Activated CD4-positive, alpha-beta T cell treated with anti-CD3 and anti-CD28 coated beads, Interleukin-2, amount 50 U/mL, for 24 hours (primary cell): ENCODE results near the gene MRPL51.

Experiments
- DNase-seq, 2 donors: peaks; one replicate each; pipeline ENCODE4 v3.0.0-alpha.2; 2020; ENCODE audit warnings: low read depth in 1 of 2, low spot score in 1 of 2

Gene MRPL51

DNA sequence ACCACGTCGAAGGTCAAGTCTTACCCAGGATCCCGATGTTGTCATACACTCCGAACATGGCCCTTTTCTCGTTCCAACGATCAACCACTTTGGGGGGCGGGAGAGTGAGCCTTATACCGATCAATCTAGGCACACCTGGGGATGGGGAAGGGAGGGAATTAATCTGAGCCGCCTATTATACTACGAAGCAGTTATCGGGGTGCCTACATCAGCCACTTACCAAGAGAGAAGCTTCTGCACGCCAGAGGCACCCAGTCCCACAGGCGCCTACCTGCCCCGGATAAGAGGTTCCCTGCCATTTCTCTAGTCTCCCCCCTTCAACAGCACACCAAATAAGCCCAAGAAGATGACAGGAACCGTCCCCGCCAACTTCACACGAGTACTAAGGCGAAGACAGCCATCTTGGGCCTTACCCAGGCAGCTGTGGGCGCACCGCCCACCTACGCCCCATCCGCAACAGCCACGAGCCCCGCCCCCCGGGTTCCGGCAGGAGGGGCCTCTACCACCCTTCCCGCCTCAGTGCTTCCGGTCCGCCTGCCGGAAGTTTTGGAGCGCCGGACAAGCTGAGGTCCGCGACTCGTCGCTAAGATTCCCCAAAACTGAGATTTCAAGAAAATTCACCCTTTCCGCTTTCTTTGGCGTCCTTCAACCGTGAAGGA, at the start of gene MRPL51:
Gene MRPL51 (minus strand): TSS at position 425 of the 659 bp plus-strand sequence. CDS start 126 bp downstream, at position 299.
- DNase-seq: peak; percentile 95

- no peak for DNase-seq
Measured at GRCh38 chr12:6542209-6543009, 49.3 kb upstream of the MRPL51 start.

DNA sequence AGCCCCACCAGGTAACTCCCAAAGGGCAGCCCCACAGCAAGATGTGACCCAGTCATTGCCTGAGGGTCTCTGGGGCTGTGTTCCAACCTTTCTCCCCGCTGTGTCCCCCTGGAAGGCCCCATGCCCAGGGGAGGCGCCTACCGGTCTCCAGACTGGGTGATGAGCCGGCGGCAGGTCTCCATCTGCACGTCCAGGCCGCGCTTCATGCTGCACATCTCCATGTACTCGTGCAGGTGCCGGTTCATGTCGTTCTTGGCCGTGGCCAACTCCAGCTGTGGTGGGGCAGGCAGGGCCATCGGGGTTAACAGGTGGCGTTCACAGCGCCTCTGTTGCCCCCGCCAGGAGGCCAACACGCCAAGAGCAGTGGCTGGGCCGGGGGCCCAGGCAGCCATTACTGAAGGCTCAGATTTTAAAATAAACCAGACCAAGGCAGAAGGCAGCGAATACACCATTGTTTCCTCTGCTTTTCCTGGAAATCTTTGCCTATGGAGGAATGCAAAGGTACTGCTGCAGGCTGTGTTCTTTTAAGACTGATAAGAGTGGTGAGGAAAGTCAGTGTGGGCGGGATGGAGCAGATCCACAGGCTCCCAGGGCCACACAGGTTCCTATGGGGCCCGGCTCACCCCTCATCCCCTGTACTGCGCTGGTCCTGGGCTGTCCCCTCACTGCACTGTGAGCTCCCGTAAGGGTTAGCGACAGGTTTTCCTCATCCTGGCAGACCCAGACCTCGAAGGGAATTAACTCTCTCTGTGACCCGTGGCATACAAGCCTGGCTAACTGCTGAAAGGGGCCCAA, 48.5 kb upstream of the MRPL51 start:
- DNase-seq: no peak

GRCh38 chr12:6540181-6540877, 47.3 kb upstream of the MRPL51 start:
- DNase-seq: peak in 1 of 2 donors; percentile 48

DNA sequence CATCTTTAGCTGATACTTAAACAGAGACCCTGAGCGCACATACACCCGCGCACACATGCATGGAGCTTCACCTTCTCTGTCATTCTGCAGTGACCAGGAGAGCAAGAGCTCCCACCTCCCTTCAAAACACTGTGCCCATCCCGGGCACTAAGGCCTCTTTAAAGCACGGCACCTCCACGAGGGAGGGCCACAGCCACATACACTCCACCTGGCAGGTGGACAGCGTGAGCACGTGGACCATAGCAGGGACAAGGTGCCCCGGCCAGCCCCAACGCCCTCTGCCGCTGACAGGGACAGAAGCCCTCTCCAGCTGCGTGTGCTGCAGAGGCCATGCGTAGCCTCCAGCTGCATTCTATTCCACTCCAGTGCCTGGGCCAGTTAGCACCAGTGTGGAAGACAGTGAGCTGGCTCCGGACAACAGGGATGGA, 46.7 kb upstream of the MRPL51 start:
- no peak for DNase-seq

- DNase-seq: no peak
Measured at GRCh38 chr12:6539314-6539682, 46.2 kb upstream of the MRPL51 start.

DNA sequence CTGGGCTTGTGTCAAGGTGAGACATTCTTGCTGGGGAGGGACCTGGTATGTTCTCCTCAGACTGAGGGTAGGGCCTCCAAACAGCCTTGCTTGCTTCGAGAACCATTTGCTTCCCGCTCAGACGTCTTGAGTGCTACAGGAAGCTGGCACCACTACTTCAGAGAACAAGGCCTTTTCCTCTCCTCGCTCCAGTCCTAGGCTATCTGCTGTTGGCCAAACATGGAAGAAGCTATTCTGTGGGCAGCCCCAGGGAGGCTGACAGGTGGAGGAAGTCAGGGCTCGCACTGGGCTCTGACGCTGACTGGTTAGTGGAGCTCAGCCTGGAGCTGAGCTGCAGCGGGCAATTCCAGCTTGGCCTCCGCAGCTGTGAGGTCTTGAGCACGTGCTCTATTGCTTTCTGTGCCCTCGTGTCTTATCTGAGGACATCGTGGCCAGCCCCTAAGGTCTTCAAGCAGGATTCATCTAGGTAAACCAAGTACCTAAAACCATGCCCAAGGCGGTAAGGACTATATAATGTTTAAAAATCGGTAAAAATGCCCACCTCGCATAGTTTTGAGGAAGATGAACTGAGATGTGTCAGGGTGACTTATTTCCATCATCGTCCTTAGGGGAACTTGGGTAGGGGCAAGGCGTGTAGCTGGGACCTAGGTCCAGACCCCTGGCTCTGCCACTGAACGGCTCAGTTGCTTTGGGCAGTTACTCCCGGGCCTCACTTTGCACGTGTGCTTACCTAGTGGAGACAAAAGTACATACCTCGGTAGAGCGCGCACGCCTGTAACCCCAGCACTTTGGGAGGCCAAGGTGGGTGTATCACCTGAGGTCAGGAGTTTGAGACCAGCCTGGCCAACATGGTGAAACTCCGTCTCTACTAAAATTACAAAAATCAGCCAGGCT, 45.6 kb upstream of the MRPL51 start:
- DNase-seq: peak in 1 of 2 donors; percentile 32

GRCh38 chr12:6537580-6538419, 44.7 kb upstream of the MRPL51 start:
- DNase-seq: peak; percentile 69 to 70

DNA sequence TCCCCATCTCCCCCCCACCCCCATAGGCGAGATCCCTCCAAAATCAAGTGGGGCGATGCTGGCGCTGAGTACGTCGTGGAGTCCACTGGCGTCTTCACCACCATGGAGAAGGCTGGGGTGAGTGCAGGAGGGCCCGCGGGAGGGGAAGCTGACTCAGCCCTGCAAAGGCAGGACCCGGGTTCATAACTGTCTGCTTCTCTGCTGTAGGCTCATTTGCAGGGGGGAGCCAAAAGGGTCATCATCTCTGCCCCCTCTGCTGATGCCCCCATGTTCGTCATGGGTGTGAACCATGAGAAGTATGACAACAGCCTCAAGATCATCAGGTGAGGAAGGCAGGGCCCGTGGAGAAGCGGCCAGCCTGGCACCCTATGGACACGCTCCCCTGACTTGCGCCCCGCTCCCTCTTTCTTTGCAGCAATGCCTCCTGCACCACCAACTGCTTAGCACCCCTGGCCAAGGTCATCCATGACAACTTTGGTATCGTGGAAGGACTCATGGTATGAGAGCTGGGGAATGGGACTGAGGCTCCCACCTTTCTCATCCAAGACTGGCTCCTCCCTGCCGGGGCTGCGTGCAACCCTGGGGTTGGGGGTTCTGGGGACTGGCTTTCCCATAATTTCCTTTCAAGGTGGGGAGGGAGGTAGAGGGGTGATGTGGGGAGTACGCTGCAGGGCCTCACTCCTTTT, 44.0 kb upstream of the MRPL51 start:
- no peak for DNase-seq

GRCh38 chr12:6535960-6536847, 43.1 kb upstream of the MRPL51 start:
- no peak for DNase-seq

GRCh38 chr12:6535697-6535946, 42.6 kb upstream of the MRPL51 start:
- DNase-seq: no peak

GRCh38 chr12:6534945-6535696, 42.1 kb upstream of the MRPL51 start:
- peak; percentile 60 to 61 for DNase-seq

DNA sequence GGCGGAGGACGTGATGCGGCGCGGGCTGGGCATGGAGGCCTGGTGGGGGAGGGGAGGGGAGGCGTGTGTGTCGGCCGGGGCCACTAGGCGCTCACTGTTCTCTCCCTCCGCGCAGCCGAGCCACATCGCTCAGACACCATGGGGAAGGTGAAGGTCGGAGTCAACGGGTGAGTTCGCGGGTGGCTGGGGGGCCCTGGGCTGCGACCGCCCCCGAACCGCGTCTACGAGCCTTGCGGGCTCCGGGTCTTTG, 41.6 kb upstream of the MRPL51 start:
- no peak for DNase-seq

- DNase-seq: peak; percentile 83 to 87
Measured at GRCh38 chr12:6533923-6534694, 41.0 kb upstream of the MRPL51 start, which contains the start of gene GAPDH. Gene GAPDH (plus strand): TSS chr12:6534517. CDS start chr12:6534833, 316 bp downstream.

DNA sequence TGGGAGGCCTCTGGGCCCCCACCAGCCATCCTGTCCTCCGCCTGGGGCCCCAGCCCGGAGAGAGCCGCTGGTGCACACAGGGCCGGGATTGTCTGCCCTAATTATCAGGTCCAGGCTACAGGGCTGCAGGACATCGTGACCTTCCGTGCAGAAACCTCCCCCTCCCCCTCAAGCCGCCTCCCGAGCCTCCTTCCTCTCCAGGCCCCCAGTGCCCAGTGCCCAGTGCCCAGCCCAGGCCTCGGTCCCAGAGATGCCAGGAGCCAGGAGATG, 40.5 kb upstream of the MRPL51 start:
- no peak for DNase-seq

DNA sequence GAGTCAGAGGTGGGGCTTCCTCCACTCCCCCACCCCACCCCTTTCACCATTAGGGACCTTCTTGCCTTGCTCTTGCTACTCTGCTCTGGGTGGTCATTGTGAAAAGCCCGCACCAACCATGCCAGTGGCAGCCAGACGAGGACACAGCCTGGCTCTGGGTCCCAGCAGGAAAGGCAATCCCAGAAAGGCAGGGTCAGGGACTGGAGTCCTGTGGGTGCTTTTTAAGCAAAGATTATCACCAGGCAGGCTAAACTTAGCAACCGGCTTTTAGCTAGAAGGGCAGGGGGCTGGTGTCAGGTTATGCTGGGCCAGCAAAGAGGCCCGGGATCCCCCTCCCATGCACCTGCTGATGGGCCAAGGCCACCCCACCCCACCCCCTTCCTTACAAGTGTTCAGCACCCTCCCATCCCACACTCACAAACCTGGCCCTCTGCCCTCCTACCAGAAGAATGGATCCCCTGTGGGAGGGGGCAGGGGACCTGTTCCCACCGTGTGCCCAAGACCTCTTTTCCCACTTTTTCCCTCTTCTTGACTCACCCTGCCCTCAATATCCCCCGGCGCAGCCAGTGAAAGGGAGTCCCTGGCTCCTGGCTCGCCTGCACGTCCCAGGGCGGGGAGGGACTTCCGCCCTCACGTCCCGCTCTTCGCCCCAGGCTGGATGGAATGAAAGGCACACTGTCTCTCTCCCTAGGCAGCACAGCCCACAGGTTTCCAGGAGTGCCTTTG, 40.0 kb upstream of the MRPL51 start:
- DNase-seq: no peak
